HepG2 (cell line): Measurements from ENCODE around the gene STK32B.

Experiments
- CTCF ChIP-seq: sonication (generic); formaldehyde crosslinking; IDR thresholded peaks from 2 replicates; pipeline ENCODE4 v1.5.0; 2020; ENCODE audit warnings: mild to moderate bottlenecking, missing genetic modification reagents, moderate library complexity
- ERF ChIP-seq: IDR thresholded peaks from 2 replicates; pipeline ENCODE4 v1.6.1; 2018; ENCODE audit warnings: missing biosample characterization, missing genetic modification reagents
- MED8 ChIP-seq: sonication (generic); formaldehyde crosslinking; IDR thresholded peaks from 2 replicates; pipeline ENCODE4 v1.8.1; 2023; ENCODE audit warnings: mild to moderate bottlenecking, missing genetic modification reagents; ENCODE audit not compliant: insufficient replicate concordance
- NAIF1 ChIP-seq: sonication (generic); formaldehyde crosslinking; IDR thresholded peaks from 2 replicates; pipeline ENCODE4 v1.5.0; 2020; ENCODE audit warnings: mild to moderate bottlenecking, missing genetic modification reagents, borderline replicate concordance
- SMARCE1 ChIP-seq: fragments of 450-650 bp; IDR thresholded peaks from 2 replicates; pipeline ENCODE4 v1.6.1; 2017; ENCODE audit warnings: borderline replicate concordance
- SNAPC5 ChIP-seq: sonication (generic); formaldehyde crosslinking; IDR thresholded peaks from 2 replicates; pipeline ENCODE4 v1.8.1; 2023; ENCODE audit warnings: mild to moderate bottlenecking, missing genetic modification reagents, borderline replicate concordance
- TRIM24 ChIP-seq: sonication (generic); formaldehyde crosslinking; IDR thresholded peaks from 2 replicates; pipeline ENCODE4 v1.8.0; 2022; ENCODE audit warnings: mild to moderate bottlenecking, missing genetic modification reagents
- ZNF274 ChIP-seq: sonication (generic); formaldehyde crosslinking; IDR thresholded peaks from 2 replicates; pipeline ENCODE4 v1.5.1; 2020; ENCODE audit warnings: mild to moderate bottlenecking, missing genetic modification reagents
- ZNF720 ChIP-seq: sonication (generic); formaldehyde crosslinking; IDR thresholded peaks from 2 replicates; pipeline ENCODE4 v1.4.0; 2020; ENCODE audit warnings: missing genetic modification reagents

- TF ChIP-seq SMARCE1 (no peak), ZNF720 (CRISPR knock-in tag) (no peak), NAIF1 (CRISPR knock-in tag) (no peak), MED8 (CRISPR knock-in tag) (no peak), CTCF (CRISPR knock-in tag) (no peak), SNAPC5 (CRISPR knock-in tag) (no peak), TRIM24 (CRISPR knock-in tag) (no peak), ERF (no peak), ZNF274 (CRISPR knock-in tag) (no peak)
Measured at GRCh38 chr4:5146248-5146647, 95.0 kb downstream of the STK32B start.
